ENCODE data around the gene PPARG.

DNA sequence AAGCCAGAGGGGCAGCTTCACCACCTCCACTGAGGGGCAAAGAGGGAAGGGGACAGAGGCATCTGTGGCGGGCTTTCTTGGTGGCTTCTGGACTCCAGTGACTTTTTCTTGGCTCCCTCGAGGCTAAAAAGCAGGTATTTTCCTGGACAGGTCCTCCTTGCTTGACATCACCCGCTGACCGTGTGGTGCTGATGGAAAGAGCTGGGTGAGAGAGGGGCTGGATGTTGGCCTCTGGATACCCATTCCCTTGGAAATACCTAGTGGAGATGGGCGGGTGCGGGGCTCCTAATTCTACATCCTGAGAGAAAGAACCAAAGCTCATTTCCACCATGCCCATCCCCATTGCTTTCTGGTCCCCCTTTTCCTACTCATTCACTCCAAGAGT, 148.3 kb downstream of the PPARG start:
- TF ChIP-seq YY1 (IDR thresholded peaks at IDR 0.05; ENCODE audit: insufficient read depth, insufficient read length) (no peak), SUZ12 (IDR thresholded peaks at IDR 0.05; ENCODE audit: extremely low read depth, insufficient read depth, insufficient read length) (no peak)
